ENCODE results near the gene THG1L.

- no peak for TF ChIP-seq CTCF (conservative IDR thresholded peaks at IDR 0.05; ENCODE audit: low read depth, low read length)
- TF ChIP-seq RFX5 (IDR thresholded peaks at IDR 0.05; ENCODE audit: low read depth, low read length): no peak
- no peak for TF ChIP-seq RAD21 (IDR thresholded peaks at IDR 0.05; ENCODE audit: low read length)
- TF ChIP-seq NFE2L2 (IDR thresholded peaks at IDR 0.05; ENCODE audit: low read depth, low read length): no peak
- no peak for TF ChIP-seq MAZ (IDR thresholded peaks at IDR 0.05; ENCODE audit: borderline replicate concordance, low read depth, low read length)
Observed at GRCh38 chr5:157735991-157736390, 4.8 kb downstream of the THG1L start.

Data from IMR-90 (cell line).